ENCODE results near the gene PTPRN2. TPM values are rescaled to one million over a fixed set of nuclear protein-coding genes. Genes with fewer than 3 reads are reported as not detected.

Gene PTPRN2
- total RNA-seq, 4 donors from 2014 or later: 2.0 to 9.5 (median 2.6) TPM

- ATAC-seq (ENCODE audit: low FRiP score) (no peak), DNase-seq (ENCODE audit: low spot score) (no peak)
- TF ChIP-seq CTCF (IDR thresholded peaks at IDR 0.05): no peak
These were observed 108.5 kb downstream of the PTPRN2 start for GRCh38 chr7:158479021-158479663.

- no peak for DNase-seq (ENCODE audit: low spot score)
- no peak for ATAC-seq (ENCODE audit: low FRiP score)
- TF ChIP-seq CTCF (IDR thresholded peaks at IDR 0.05): no peak
These were observed 109.8 kb downstream of the PTPRN2 start for GRCh38 chr7:158477866-158478265.

- no peak for ATAC-seq (ENCODE audit: low FRiP score)
- DNase-seq (ENCODE audit: low spot score): no peak
- TF ChIP-seq CTCF (IDR thresholded peaks at IDR 0.05): no peak
These were observed 111.2 kb downstream of the PTPRN2 start for GRCh38 chr7:158476331-158476932.

- ATAC-seq (ENCODE audit: low FRiP score) (no peak), DNase-seq (ENCODE audit: low spot score) (no peak)
- TF ChIP-seq CTCF (IDR thresholded peaks at IDR 0.05): no peak
These were observed 112.0 kb downstream of the PTPRN2 start for GRCh38 chr7:158475679-158476052.

- no peak for TF ChIP-seq CTCF (IDR thresholded peaks at IDR 0.05)
- ATAC-seq (ENCODE audit: low FRiP score): no peak
These were observed 112.5 kb downstream of the PTPRN2 start for GRCh38 chr7:158475036-158475678.

GRCh38 chr7:158474488-158474887, 113.1 kb downstream of the PTPRN2 start:
- ATAC-seq (ENCODE audit: low FRiP score): no peak
- no peak for TF ChIP-seq CTCF (IDR thresholded peaks at IDR 0.05)

More at GRCh38 chr7:158475036-158475678, 112.5 kb downstream of the PTPRN2 start:
- DNase-seq (ENCODE audit: low spot score): no peak

More at GRCh38 chr7:158474488-158474887, 113.1 kb downstream of the PTPRN2 start:
- DNase-seq (ENCODE audit: low spot score): no peak

Data from omental fat pad (tissue), 4 donors.